ENCODE measurements around the gene CTAGE6. TPM values are rescaled to one million over a fixed set of nuclear protein-coding genes. Genes with fewer than 3 reads are reported as not detected.
A peak's percentile ranks its signal among the peaks of the same experiment; 100 is the strongest.
"Not testable (repeated sequence)": the region's sequence is repeated elsewhere in the genome, so short reads cannot be mapped to it uniquely, and the experiment has no call there.

The CTAGE6 gene
- total and polyA plus RNA-seq, 7 experiments from 2014 or later, result 0.80 to 2.4 (median 1.8) TPM; not detected in 2

GRCh38 chr7:143714581-143715454 is 42.7 kb downstream of the CTAGE6 start:
- H3K36me3 Mint-ChIP-seq; H3K27ac ChIP-seq (ENCODE audit: low read depth, low read length); CTCF ChIA-PET; H3K4me1 ChIP-seq (ENCODE audit: control insufficient read depth in 2 of 2, insufficient read depth in 2 of 2, low read length in 2 of 2); H3K4me3 Mint-ChIP-seq; H3K27me3 ChIP-seq (ENCODE audit: control insufficient read depth in 2 of 2, insufficient read depth in 2 of 2, low read length in 2 of 2); intact Hi-C loops (cut with micrococcal nuclease); H3K9me3 ChIP-seq (ENCODE audit: control insufficient read depth in 2 of 3, low read length in 3 of 3); POLR2A ChIA-PET; H3K27me3 Mint-ChIP-seq; H3K9me3 Mint-ChIP-seq; H3K27ac Mint-ChIP-seq; H3K36me3 ChIP-seq (ENCODE audit: control insufficient read depth in 2 of 3, insufficient read depth in 3 of 3, low read length in 3 of 3); H3K4me1 Mint-ChIP-seq; H3K4me3 ChIP-seq (ENCODE audit: low read length); DNase-seq: not testable (repeated sequence)
- peak; percentile 75 for ATAC-seq

- H3K9me3 ChIP-seq (ENCODE audit: control insufficient read depth in 2 of 3, low read length in 3 of 3); DNase-seq; H3K4me1 Mint-ChIP-seq; H3K4me1 ChIP-seq (ENCODE audit: control insufficient read depth in 2 of 2, insufficient read depth in 2 of 2, low read length in 2 of 2); H3K4me3 ChIP-seq (ENCODE audit: low read length); ATAC-seq; H3K36me3 Mint-ChIP-seq; H3K36me3 ChIP-seq (ENCODE audit: control insufficient read depth in 2 of 3, insufficient read depth in 3 of 3, low read length in 3 of 3); POLR2A ChIA-PET; H3K27me3 ChIP-seq (ENCODE audit: control insufficient read depth in 2 of 2, insufficient read depth in 2 of 2, low read length in 2 of 2); H3K4me3 Mint-ChIP-seq; intact Hi-C loops (cut with micrococcal nuclease); H3K27me3 Mint-ChIP-seq; H3K27ac ChIP-seq (ENCODE audit: low read depth, low read length); H3K27ac Mint-ChIP-seq; CTCF ChIA-PET; H3K9me3 Mint-ChIP-seq: not testable (repeated sequence)
Observed at GRCh38 chr7:143712381-143712780, 45.1 kb downstream of the CTAGE6 start.

GRCh38 chr7:143711727-143712324 is 45.7 kb downstream of the CTAGE6 start:
- H3K27me3 ChIP-seq (ENCODE audit: control insufficient read depth in 2 of 2, insufficient read depth in 2 of 2, low read length in 2 of 2); H3K4me3 ChIP-seq (ENCODE audit: low read length); POLR2A ChIA-PET; H3K9me3 ChIP-seq (ENCODE audit: control insufficient read depth in 2 of 3, low read length in 3 of 3); H3K36me3 ChIP-seq (ENCODE audit: control insufficient read depth in 2 of 3, insufficient read depth in 3 of 3, low read length in 3 of 3); CTCF ChIA-PET; H3K36me3 Mint-ChIP-seq; H3K27me3 Mint-ChIP-seq; DNase-seq; H3K4me1 Mint-ChIP-seq; H3K4me3 Mint-ChIP-seq; H3K9me3 Mint-ChIP-seq; ATAC-seq; H3K4me1 ChIP-seq (ENCODE audit: control insufficient read depth in 2 of 2, insufficient read depth in 2 of 2, low read length in 2 of 2); H3K27ac ChIP-seq (ENCODE audit: low read depth, low read length); intact Hi-C loops (cut with micrococcal nuclease); H3K27ac Mint-ChIP-seq: not testable (repeated sequence)

DNA sequence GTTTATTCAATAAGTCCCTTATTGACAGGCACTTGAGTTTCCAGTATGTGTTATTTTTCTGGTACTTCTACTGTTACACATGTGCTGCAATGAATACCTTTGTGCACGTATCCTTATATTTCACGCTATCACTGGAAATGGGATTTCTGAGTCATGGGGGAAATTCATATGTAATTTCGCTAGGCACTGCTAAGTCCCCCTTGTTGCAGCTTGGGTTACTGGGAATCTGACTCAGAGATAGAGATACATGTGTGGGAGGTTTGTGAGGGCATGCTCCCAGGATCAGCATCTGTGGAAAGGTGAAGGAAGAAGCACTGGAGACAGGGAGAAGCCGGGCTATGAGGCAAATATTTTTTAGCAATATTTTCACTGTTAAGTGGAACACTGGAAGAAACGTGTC is 47.6 kb downstream of the CTAGE6 start:
- CTCF ChIA-PET; H3K27ac Mint-ChIP-seq; ATAC-seq; H3K36me3 ChIP-seq (ENCODE audit: control insufficient read depth in 2 of 3, insufficient read depth in 3 of 3, low read length in 3 of 3); H3K36me3 Mint-ChIP-seq; H3K27me3 ChIP-seq (ENCODE audit: control insufficient read depth in 2 of 2, insufficient read depth in 2 of 2, low read length in 2 of 2); H3K4me3 ChIP-seq (ENCODE audit: low read length); intact Hi-C loops (cut with micrococcal nuclease); POLR2A ChIA-PET; H3K4me1 ChIP-seq (ENCODE audit: control insufficient read depth in 2 of 2, insufficient read depth in 2 of 2, low read length in 2 of 2); H3K27me3 Mint-ChIP-seq; H3K9me3 ChIP-seq (ENCODE audit: control insufficient read depth in 2 of 3, low read length in 3 of 3); H3K27ac ChIP-seq (ENCODE audit: low read depth, low read length); H3K9me3 Mint-ChIP-seq; H3K4me1 Mint-ChIP-seq; DNase-seq; H3K4me3 Mint-ChIP-seq: not testable (repeated sequence)

Other genes with a start within 250 kb of the CTAGE6 start
- 1 to 10 TPM in 1 of 5 experiments, not detected in 4; 3.4 TPM for gene CTAGE15, start 185.9 kb downstream of the CTAGE6 start, total RNA-seq
- under 1 TPM in 1 of 2 donors, not detected in 1; 0.14 TPM for gene CTAGE15, start 185.9 kb downstream of the CTAGE6 start, polyA plus RNA-seq
- gene TCAF2, start 136.7 kb downstream of the CTAGE6 start, total RNA-seq, result 10 to 100 TPM; 14.1 to 38.7 (median 20.3) TPM
- gene TCAF2, start 136.7 kb downstream of the CTAGE6 start, polyA plus RNA-seq, result 10 to 100 TPM; 10.7 to 13.4 TPM
- 10 to 100 TPM; 10.5 to 19.4 (median 13.8) TPM for gene TCAF1, start 144.5 kb upstream of the CTAGE6 start, total RNA-seq
- gene TCAF1, start 144.5 kb upstream of the CTAGE6 start, polyA plus RNA-seq, result 1 to 10 TPM; 6.8 to 8.6 TPM
- not detected for gene OR2F2, start 177.5 kb upstream of the CTAGE6 start, total RNA-seq
- gene OR2F2, start 177.5 kb upstream of the CTAGE6 start, polyA plus RNA-seq, result not detected
- gene OR2F1, start 197.1 kb upstream of the CTAGE6 start, total RNA-seq, result not detected
- not detected for gene OR2F1, start 197.1 kb upstream of the CTAGE6 start, polyA plus RNA-seq
- gene OR6B1, start 242.6 kb upstream of the CTAGE6 start, total RNA-seq, result not detected
- not detected for gene OR6B1, start 242.6 kb upstream of the CTAGE6 start, polyA plus RNA-seq